ENCODE results near the gene DPM2. TPM values are rescaled to one million over a fixed set of nuclear protein-coding genes. Genes with fewer than 3 reads are reported as not detected.

The DPM2 gene
- 5.9 and 8.8 TPM in 2 replicates for total RNA-seq

GRCh38 chr9:127937388-127938297 is at the start of gene DPM2:
TSS of gene DPM2 (minus strand) at chr9:127937854. CDS start at chr9:127937820, 34 bp downstream.

GRCh38 chr9:127980706-127981558 is 43.3 kb upstream of the DPM2 start, which contains the start of gene EEIG1:
TSS of gene EEIG1 (minus strand) at chr9:127980989. CDS start at chr9:127980137, 852 bp downstream.

GRCh38 chr9:127930231-127931091 is 7.2 kb downstream of the DPM2 start, which contains the start of gene PIP5KL1:
TSS of gene PIP5KL1 (minus strand) at chr9:127930777. CDS start at chr9:127930752, 25 bp downstream.

GRCh38 chr9:127916720-127917581 is 20.7 kb downstream of the DPM2 start, which contains the start of gene ST6GALNAC4:
TSS of gene ST6GALNAC4 (minus strand) at chr9:127917041. CDS start at chr9:127916419, 622 bp downstream.

GRCh38 chr9:127899128-127899943 is 38.3 kb downstream of the DPM2 start, which contains the start of gene ST6GALNAC6:
TSS of gene ST6GALNAC6 (minus strand) at chr9:127899603. CDS start at chr9:127897981, 1,622 bp downstream.

Other genes starting within 250 kb of the DPM2 start
- gene CFAP157, start 230.9 kb downstream of the DPM2 start, total RNA-seq: not detected in 2 replicates
- gene PTRH1, start 222.2 kb downstream of the DPM2 start, total RNA-seq: 30.7 and 35.4 TPM in 2 replicates
- gene TTC16, start 221.8 kb downstream of the DPM2 start, total RNA-seq: not detected in 2 replicates
- 7.3 and 8.8 TPM in 2 replicates for gene TOR2A, start 202.6 kb downstream of the DPM2 start, total RNA-seq
- 40.4 and 57.2 TPM in 2 replicates for gene SH2D3C, start 159.2 kb downstream of the DPM2 start, total RNA-seq
- gene CDK9, start 151.8 kb downstream of the DPM2 start, total RNA-seq: 124 and 162 TPM in 2 replicates
- gene FPGS, start 135.0 kb downstream of the DPM2 start, total RNA-seq: 73.7 and 110 TPM in 2 replicates
- 12.6 and 38.3 TPM in 2 replicates for gene ENG, start 83.2 kb downstream of the DPM2 start, total RNA-seq
- 30.1 and 43.5 TPM in 2 replicates for gene AK1, start 60.2 kb downstream of the DPM2 start, total RNA-seq
- 23.4 and 32.2 TPM in 2 replicates for gene ST6GALNAC6, start 38.3 kb downstream of the DPM2 start, total RNA-seq
- 38.3 and 53.8 TPM in 2 replicates for gene ST6GALNAC4, start 20.8 kb downstream of the DPM2 start, total RNA-seq
- gene PIP5KL1, start 7.1 kb downstream of the DPM2 start, total RNA-seq: 0.65 and 0.91 TPM in 2 replicates
- gene EEIG1, start 43.1 kb upstream of the DPM2 start, total RNA-seq: 0.97 and 1.4 TPM in 2 replicates
- gene NAIF1, start 129.5 kb upstream of the DPM2 start, total RNA-seq: 7.6 and 9.4 TPM in 2 replicates
- gene SLC25A25, start 130.4 kb upstream of the DPM2 start, total RNA-seq: 15.9 and 20.1 TPM in 2 replicates
- 75.1 and 88.7 TPM in 2 replicates for gene PTGES2, start 189.9 kb upstream of the DPM2 start, total RNA-seq
- gene LCN2, start 211.6 kb upstream of the DPM2 start, total RNA-seq: not detected in 2 replicates
- gene BBLN, start 222.4 kb upstream of the DPM2 start, total RNA-seq: 22.5 and 40.3 TPM in 2 replicates

Measured in epithelial cell of umbilical artery (primary cell).